Peyer's patch (tissue), 4 donors: ENCODE data around the gene TAGLN2.

ENCODE experiments used
- CTCF ChIP-seq, 6 experiments: fragments of 450-650 bp in 4 of 6; fragments of 200-600 bp in 2 of 6; sonication (generic) in 1 of 6; IDR thresholded peaks; one replicate each; pipeline ENCODE4 v1.5.1; 2017 to 2019; ENCODE audit warnings: antibody characterized with exemption in 6 of 6, mild to moderate bottlenecking in 3 of 6, moderate library complexity in 1 of 6
- POLR2A ChIP-seq, 2 donors: fragments of 450-650 bp; IDR thresholded peaks; one replicate each; pipeline ENCODE4 v1.5.1; 2017; ENCODE audit warnings: antibody characterized with exemption in 2 of 2, mild to moderate bottlenecking in 2 of 2, moderate library complexity in 2 of 2

GRCh38 chr1:159955456-159955855 is 30.1 kb upstream of the TAGLN2 start:
- TF ChIP-seq CTCF (IDR thresholded peaks at IDR 0.05) = no peak
- TF ChIP-seq POLR2A (IDR thresholded peaks at IDR 0.05) = no peak
